Posterior cingulate gyrus (tissue), 11 donors: ENCODE data around the gene COBL.

ENCODE experiments used
- DNase-seq, 10 donors: peaks; one replicate each; pipeline versions ENCODE4 v3.0.0 to v3.0.0-alpha.2; 2020 to 2021; ENCODE audit warnings: mixed read lengths in 3 of 10
- intact Hi-C: fragments of 100-400 bp; cut with DNase I; formaldehyde crosslinking; loops from one replicate; pipeline ENCODE4 v1.15.1; 2023

Gene COBL

GRCh38 chr7:51238981-51239495 lies 77.6 kb downstream of the COBL start:
- no peak for DNase-seq
- intact Hi-C loops: no loop called here

GRCh38 chr7:51237446-51238133 lies 79.0 kb downstream of the COBL start:
- no peak for DNase-seq
- intact Hi-C loops: no loop called here

- DNase-seq: no peak
- intact Hi-C loops: no loop called here
Measured at GRCh38 chr7:51236470-51237132, 80.0 kb downstream of the COBL start.

DNA sequence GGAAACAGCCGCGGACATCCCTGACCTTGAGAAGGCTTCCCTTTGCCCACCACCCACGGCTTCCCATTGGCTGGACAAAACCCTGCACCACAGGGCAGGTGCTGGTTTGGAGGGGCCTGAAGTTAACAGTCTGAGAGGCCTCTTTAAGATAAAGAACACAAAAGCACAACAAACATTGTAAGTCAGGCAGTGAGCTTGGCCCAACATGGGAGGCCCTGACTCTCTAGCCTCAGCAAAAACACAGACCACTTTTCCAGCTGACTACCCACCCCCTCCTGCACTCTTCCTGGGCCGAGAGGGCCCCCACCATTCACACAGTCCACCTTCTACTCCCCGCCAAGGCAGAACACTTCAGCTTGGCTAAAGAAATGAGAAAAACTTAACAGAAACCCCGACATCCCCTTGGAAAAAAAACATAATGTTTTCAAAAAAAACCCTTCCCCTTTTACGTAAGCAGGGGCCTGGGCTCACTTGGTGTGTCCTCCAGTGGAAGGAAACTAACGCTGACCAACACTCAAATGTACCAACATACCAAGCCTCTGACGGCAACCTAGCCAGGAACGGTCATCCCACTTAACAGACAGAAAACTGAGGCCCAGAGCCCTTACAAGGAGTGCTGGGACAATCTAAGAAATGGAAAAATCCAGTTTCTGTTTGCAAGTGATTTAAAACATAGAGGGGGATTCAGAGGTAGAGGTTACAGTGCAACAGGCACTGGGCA lies 80.9 kb downstream of the COBL start:
- DNase-seq: no peak
- intact Hi-C loops: no loop called here

DNA sequence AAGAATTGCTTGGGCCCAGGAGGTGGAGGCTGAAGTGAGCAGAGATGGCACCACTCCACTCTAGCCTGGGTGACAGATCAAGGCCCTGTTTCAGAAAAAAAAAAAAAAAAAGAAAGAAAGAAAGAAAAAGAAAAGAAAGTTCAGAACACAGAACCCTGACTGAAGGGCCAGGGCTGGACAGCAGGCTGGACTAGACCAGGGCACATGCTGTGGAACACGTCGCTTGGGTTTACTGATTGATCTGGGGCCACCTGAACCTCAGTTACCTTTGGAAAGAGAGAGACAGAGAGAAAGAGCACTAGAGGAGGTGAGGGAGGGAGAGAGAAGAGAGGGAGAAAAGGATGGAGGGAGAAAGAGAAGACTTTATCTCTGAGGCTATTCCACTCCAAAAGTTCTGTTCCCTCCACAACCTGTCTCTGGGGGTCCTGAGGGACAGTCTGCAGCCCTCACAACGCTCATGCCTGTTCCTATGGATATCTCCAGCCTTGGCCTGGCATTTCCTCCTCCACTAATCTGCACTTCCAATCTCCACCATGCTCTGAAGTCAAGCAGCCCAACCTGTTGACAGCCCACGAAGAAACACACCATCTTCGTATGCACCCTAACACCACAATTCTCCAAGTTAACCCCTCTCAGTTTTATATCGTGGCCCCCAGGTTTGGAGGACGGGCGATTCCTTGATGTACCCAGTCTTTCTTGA lies 81.8 kb downstream of the COBL start:
- DNase-seq: no peak
- intact Hi-C loops: no loop called here

DNA sequence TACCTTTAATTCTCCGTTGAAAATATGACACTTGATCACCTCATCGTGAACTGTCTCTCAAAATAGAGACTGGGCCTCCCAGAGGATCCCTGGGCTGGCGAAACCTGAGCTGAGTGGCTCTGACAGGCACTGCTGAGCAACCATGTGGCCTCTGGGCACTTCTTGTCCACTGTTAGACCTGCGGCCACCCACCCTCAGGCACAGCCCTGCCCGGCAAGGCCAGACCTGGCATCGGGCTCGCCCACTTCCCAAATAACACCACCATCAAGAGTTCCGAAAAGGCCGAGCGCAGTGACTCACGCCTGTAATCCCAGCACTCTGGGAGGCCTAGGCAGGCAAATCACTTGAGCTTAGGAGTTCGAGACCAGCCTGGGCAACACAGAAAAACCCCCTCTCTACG lies 82.5 kb downstream of the COBL start:
- intact Hi-C loops: no loop called here

GRCh38 chr7:51233374-51233773 lies 83.2 kb downstream of the COBL start:
- intact Hi-C loops: no loop called here
- DNase-seq: peak in 1 of 10 donors; percentile 40

More for the DNA sequence above, 82.5 kb downstream of the COBL start:
- DNase-seq: no peak

DNA sequence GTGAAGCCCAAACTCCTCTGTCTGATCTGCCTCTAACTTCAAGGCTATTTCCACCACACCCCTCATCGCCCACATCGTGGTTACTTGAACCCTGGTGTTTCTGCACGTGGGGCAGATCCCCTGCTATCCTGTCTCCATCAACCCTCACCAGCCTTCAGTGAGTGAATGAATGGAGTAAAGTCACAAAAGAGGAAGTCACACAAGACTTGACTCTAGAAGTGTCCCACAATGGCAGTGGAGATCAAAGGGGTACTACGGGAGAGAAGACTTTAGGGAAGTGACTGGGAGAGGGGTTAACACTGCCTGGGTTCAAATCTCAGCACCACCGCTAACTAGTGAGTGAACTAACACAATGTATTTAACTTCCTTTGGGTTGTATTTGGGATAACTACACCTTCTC lies 85.9 kb downstream of the COBL start:
- intact Hi-C loops: no loop called here
- no peak for DNase-seq

GRCh38 chr7:51230324-51230625 lies 86.3 kb downstream of the COBL start:
- no peak for DNase-seq
- intact Hi-C loops: no loop called here

DNA sequence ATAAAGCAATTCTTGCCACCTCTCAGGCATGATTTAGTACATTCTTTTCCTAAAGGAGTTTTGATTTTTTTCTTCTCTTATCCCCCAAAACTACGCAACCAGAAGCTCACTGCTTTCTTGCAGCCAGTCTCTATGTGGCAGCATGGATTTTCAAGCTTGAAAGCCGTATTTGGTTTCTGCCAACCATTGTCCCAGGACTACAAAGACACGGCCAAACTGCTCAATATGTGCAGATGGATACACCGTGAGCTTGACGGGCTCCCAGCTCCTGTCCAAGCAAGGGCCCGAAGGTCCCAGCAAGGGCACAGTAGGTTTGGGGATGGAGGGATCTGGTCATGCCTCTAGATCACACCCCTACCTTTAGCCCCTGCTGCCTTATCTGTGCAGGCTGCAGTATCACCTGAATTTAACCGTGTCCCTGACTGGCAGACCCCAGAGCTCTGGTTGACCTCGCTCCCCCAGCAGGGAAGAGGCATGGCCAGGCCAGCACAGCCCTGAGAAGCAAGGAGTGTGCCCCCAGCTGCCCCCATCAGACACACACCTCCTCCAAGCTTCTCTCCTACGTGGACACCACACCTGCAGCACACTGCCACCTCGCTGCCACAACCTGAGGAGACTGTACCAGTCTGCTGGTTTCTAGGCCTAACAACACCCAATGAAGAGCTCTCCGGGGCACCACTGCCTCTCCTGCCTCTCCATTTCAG lies 86.8 kb downstream of the COBL start:
- intact Hi-C loops: loop anchor here (5.0 kb wide), 1 partner anchor 67 kb away; no protein-coding TSS in a partner anchor
- no peak for DNase-seq

DNA sequence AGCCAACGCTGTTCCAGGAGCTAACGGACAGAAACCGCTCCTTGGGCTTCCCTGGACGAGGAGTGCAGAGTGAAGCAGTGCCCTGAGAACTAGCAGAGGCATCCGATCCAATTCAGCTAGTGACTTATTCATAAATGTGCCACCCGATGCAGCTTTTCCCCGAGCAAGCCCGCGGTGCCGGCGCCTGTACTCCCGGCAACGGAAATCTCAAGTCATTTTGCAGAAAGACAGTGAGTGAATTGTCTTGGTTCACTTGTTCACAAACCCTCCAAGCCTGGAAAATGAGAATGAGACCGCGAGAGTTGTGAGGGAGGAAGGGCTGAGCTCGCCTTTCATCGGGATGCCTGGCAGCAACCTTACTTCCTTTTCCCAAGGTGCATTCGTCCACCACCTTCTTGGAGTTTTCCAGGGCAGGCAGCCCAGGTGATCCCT lies 87.5 kb downstream of the COBL start:
- intact Hi-C loops: loop anchor here (5.0 kb wide), 1 partner anchor 67 kb away; no protein-coding TSS in a partner anchor
- peak in 3 of 10 donors; percentile 35 to 91 (median 60) for DNase-seq

GRCh38 chr7:51228386-51228958 lies 88.1 kb downstream of the COBL start:
- DNase-seq: no peak

GRCh38 chr7:51227861-51228260 lies 88.7 kb downstream of the COBL start:
- intact Hi-C loops: loop anchor here (5.0 kb wide), 1 partner anchor 66 kb away; no protein-coding TSS in a partner anchor
- DNase-seq: no peak

More at GRCh38 chr7:51228386-51228958, 88.1 kb downstream of the COBL start:
- intact Hi-C loops: loop anchor here (5.0 kb wide), 1 partner anchor 66 kb away; no protein-coding TSS in a partner anchor

DNA sequence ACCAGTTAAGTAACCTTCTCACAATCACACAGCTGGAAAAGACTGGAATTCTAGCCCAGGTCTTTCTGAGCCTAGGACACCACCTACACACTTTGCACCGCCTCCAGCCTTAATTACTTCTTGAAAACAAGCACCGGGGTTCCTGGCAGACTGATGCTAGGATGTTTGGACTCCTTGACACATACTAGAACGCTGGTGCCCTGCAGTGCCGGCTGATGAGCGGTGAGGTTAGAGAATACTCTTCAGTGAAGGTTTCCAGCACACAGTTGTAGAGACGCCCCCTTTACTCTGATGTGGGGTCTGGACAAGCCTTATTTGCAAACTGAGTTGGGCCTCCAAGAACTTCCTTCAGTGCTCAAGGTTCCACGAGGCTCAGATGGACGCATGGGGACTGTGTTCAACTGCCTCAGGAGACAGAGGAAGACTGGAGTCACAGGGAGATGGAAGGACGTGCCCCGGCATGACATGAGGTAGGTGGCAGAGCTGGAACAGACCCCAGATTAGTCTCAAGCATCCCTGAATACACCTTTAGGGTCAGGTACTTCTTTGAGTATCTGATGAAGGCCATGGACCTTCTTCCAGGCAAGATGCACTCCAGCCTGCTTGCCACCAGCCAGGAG lies 89.6 kb downstream of the COBL start:
- no peak for DNase-seq
- intact Hi-C loops: loop anchor here (5.0 kb wide), 1 partner anchor 65 kb away; no protein-coding TSS in a partner anchor

GRCh38 chr7:51226063-51226755 lies 90.4 kb downstream of the COBL start:
- DNase-seq: no peak
- intact Hi-C loops: loop anchor here (5.0 kb wide), 1 partner anchor 64 kb away; no protein-coding TSS in a partner anchor

DNA sequence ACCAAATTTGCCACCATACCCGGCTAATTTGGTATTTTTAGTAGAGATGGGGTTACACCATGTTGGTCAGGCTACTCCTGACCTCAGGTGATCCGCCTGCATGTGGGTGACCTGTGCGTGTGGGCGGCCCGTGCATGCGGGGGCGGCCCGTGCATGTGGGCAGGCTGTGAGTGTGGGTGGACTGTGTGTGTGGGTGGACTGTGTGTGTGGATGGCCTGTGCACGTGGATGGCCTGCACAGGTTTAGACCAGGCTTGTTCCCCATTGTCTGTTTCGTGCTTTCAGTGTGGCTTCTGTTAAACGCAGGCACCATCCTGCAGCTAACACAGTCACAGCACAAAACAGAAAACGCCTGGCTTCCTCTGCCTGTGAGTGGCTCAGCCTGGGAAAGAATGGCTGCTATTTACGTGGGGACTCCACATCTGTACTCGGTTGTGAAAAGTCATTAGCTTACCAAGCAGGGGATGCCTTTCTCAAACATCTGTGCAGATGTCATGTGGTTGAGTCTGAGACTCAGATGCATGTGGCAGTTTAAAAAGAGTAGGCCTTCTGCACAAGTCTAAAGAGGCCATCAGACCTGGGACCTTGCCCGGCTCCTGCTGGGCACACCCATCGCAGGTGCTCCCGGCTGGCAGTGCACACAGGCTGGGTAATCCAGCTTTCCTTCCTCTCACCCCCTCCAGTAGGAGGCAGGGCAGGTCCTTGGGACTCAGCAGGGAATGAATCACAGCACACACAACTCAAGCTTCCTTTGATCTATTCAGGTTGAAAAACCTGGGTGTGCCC lies 91.6 kb downstream of the COBL start:
- intact Hi-C loops: loop anchor here (5.0 kb wide), 1 partner anchor 63 kb away; no protein-coding TSS in a partner anchor
- DNase-seq: peak in 1 of 10 donors; percentile 38

GRCh38 chr7:51223505-51223904 lies 93.1 kb downstream of the COBL start:
- intact Hi-C loops: no loop called here

GRCh38 chr7:51222916-51223315 lies 93.7 kb downstream of the COBL start:
- intact Hi-C loops: no loop called here
- DNase-seq: no peak

More at GRCh38 chr7:51223505-51223904, 93.1 kb downstream of the COBL start:
- DNase-seq: no peak
